Large intestine (tissue), 3 donors: ENCODE measurements around the gene COL8A2. TPM values are rescaled to one million over a fixed set of nuclear protein-coding genes. Genes with fewer than 3 reads are reported as not detected.

Experiments
- DNase-seq, 2 donors: peaks; one replicate each; pipeline versions ENCODE4 v3.0.0 to v3.0.0-alpha.2; 2013
- H3K27ac ChIP-seq: one replicate; pipeline ENCODE4 v1.5.1; 2013; ENCODE audit warnings: low read length
- H3K27me3 ChIP-seq: 2 replicates; pipeline ENCODE4 v1.6.1; 2013; ENCODE audit warnings: low read length; ENCODE audit not compliant: control insufficient read depth, insufficient read depth
- H3K36me3 ChIP-seq: 2 replicates; pipeline ENCODE4 v1.6.1; 2013; ENCODE audit warnings: low read length; ENCODE audit not compliant: control insufficient read depth, insufficient read depth
- H3K4me1 ChIP-seq: one replicate; pipeline ENCODE4 v1.6.1; 2013; ENCODE audit warnings: low read length; ENCODE audit not compliant: control insufficient read depth, insufficient read depth
- H3K4me3 ChIP-seq: one replicate; pipeline ENCODE4 v1.5.1; 2013; ENCODE audit warnings: low read length
- H3K9me3 ChIP-seq: one replicate; pipeline ENCODE4 v1.6.1; 2013; ENCODE audit warnings: mild to moderate bottlenecking, low read depth, low read length, moderate library complexity; ENCODE audit not compliant: control insufficient read depth
- WGBS: methylation state at CpG from one replicate; pipeline ENCODE4 v1.1.5; 2013; ENCODE audit warnings: low lambda C conversion rate; ENCODE audit not compliant: insufficient coverage; 5-methylcytosine and 5-hydroxymethylcytosine counted together
- polyA plus RNA-seq: library from polyadenylated mRNA; unstranded; fragments of 120-200 nt; gene quantifications from one replicate; pipeline ENCODE4 v1.2.1, GENCODE V29; 2013

COL8A2 gene
- polyA plus RNA-seq, 1 donor, result 1.8 TPM

DNA sequence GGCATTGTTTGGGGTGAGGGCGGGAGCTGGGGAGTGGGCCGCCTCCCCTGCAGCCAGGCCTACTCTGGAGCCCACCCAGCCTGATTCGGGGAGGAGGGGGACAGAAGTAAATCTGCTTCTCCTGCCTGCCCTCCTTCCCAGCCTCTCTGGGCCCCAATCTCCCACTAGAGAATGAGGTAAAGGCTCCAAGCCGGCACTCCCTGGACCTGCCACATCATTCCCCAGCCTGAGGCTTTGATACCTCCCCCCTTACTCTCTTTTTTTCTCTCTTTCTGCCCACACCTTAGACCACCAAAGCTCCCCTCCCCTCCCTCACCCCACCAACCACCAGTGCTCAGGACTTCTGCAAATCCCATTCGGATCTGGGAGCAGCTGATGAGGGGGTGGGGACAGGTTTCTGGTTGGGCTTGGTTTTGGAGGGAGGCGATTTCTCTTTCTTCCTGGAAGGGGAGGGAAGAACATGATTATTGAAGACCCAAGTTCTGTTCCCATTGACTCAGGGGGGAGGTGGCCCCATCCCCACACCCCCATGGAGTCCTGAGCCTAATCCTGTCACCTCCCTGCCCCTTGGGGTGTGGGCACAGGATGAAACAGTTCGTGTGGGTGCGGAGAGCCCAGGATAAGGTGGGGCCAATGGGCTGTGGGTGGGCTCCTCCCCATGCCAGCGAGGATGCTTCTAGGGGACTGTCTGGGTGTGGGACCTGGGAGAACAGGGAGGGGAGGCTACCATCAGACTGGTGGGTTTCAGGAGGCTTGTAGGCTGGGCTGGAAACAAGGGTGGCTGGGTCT is 32.3 kb upstream of the COL8A2 start:
- Histone ChIP-seq H3K4me1 (peaks cover 29% of the 10 kb centered on the region), H3K4me3 (peak overlapping the region; percentile 88), H3K9me3 (no peaks in the 10 kb centered on the region), H3K27me3 (no peaks in the 10 kb centered on the region), H3K36me3 (no peaks in the 10 kb centered on the region), H3K27ac (peak overlapping the region; percentile 72)
- WGBS, result no CpG with 5 or more reads among the region's 9 CpGs
- DNase-seq, result no peak

DNA sequence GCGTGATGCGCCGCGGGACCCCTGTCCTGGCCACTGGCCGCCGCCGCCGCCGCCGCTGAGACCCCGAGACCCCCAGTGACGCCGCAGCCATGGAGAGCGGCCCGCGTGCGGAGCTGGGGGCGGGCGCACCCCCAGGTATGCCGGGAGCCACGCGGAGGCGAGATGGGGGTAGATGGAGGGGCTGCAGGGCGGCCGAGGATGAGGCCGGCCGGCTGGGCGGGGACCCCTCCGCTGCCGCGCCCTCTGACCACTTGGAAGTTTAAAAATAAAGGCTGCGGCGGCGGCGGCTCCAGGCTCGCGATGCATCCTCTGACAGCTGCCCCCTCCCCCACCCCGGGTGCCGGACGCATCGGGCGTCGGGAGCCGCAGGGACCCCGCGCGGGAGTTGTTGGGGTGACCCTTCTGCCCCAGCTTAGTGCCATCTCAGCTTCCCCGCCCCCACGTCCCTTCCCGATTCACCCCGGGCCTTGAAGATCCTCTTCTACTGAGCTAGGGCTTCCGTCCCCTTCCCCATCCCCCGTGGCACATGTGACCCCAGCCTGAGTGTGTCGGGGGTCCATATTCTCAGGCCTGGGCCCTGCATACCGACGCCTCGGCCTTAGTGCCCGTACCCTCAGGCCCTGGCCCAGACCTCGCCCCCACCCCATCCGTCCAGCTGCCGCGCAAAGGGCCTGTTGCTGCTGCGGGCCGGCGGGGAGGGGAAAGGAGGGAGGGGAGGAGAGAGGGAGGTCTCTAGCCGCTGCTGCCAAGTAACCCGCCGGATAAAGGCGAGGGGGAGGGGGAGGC is 31.5 kb upstream of the COL8A2 start:
- DNase-seq, result peak in 1 of 2 donors; percentile 74
- no peaks in the 10 kb centered on the region for H3K36me3 ChIP-seq
- no peaks in the 10 kb centered on the region for H3K27me3 ChIP-seq
- H3K9me3 ChIP-seq, result no peaks in the 10 kb centered on the region
- peak overlapping the region; percentile 88 for H3K4me3 ChIP-seq
- H3K27ac ChIP-seq, result peak overlapping the region; percentile 72
- peaks cover 27% of the 10 kb centered on the region for H3K4me1 ChIP-seq
- no CpG with 5 or more reads among the region's 69 CpGs for WGBS

DNA sequence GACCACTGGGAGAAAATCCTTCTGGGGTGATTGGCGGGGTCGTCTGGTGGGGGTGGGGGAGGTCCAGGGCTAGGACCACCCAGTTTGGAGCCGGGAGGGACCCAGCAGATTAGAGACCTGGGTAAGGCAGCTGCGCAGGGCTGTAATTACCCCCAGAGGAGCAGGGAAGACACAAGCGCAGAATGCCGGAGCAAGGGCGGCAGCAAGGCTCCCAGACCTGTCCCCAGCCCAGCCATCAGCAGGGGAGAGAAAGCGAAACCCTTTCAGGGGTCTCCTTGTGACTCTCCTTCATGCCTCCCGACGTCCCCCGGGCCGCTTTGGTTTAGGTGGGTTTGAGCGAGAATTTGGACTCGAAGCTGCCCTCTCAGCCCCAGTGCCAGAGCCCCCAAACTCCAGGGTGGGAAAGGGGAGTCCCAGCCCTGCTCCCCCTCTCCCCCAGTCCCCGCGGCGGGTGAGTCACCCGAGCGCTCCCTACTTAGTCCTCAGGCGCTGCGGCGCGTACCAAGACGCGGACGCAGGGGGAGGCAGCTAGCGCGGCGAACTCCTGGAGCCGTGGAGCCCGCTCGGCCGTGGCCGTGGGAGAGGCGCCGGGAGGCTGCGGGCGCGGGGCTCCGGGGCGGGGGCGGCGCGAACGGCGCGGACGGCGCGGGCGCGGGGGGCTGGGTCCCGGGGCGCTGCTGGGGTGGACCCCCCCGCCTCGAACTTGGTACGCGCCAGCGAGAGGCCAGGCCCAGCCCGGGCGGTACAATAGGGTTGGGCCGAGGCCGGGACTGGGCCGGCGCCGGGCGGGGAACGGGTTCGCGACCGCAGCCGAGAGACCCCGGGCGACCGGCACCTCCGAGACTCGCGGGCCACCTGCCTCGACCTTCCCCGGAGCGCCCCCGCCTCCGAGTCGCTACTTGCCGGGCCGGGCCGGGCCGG is 30.6 kb upstream of the COL8A2 start, which contains the start of gene MAP7D1:
MAP7D1 (plus strand) TSS at position 753 of the 921 bp plus-strand sequence. CDS start 258 bp downstream, outside the sequence.
- Histone ChIP-seq H3K27me3 (no peaks in the 10 kb centered on the region), H3K9me3 (no peaks in the 10 kb centered on the region), H3K4me1 (peaks cover 30% of the 10 kb centered on the region), H3K4me3 (peak within 1 kb of the TSS; percentile 88), H3K27ac (peak within 1 kb of the TSS; percentile 89), H3K36me3 (no peaks in the 10 kb centered on the region)
- WGBS, result no CpG with 5 or more reads among the region's 88 CpGs
- peak; percentile 83 to 91 for DNase-seq

DNA sequence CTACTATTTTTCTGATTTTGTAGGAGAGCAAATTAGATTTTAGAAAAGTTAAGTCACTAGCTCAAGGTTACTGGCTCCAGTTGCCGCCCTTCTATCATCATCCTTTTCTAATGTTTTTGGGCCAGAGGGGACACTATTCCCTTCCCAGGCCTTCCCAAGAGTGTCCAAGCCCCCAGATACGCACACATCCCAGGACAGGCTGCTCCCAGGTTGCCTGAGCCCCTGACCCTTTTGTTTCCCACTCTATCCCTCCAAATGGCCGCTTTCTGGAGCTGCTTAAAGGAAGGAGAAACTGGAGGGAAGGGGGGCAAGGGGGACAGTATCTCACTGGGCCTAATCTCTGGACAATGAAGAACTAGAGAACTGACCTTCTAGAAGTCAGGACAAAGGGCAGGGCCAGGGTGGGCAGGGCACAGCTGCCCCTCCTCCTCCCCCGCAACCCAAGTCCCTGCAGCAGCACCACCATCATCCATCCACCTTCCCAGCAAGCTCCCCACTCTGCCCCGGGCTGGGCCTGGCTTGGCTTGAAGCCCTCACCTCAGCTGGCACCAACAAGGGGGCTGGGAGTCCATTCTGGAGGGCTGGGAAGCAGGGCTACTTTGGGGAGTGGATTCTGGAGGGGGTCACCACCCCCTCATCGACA is 29.9 kb upstream of the COL8A2 start:
- no peak for DNase-seq
- Histone ChIP-seq H3K27ac (peak overlapping the region; percentile 89), H3K27me3 (no peaks in the 10 kb centered on the region), H3K4me3 (peak overlapping the region; percentile 70), H3K36me3 (no peaks in the 10 kb centered on the region), H3K9me3 (no peaks in the 10 kb centered on the region), H3K4me1 (peaks cover 36% of the 10 kb centered on the region)
- no CpG with 5 or more reads among the region's 6 CpGs for WGBS

DNA sequence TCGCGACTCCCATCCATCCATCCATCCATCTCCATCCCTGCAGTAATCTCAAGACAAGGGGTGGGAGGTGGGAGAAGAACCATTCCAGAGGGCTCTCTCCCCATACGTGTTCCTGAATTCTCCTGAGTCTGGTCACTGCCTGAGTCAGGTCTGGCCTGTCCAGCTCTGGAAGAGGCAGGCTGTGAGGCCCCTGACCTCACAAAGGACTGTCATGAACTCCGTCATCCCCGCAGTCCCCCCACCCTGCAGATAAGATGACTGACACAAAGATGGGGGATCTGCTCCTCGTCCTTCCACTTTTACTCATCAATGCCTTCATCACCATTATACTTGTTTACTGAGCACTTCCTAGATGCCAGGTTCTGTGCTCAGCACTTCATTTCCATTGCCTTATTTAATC is 29.3 kb upstream of the COL8A2 start:
- H3K27ac ChIP-seq, result no peak overlapping the region
- no peak overlapping the region for H3K4me3 ChIP-seq
- no peaks in the 10 kb centered on the region for H3K27me3 ChIP-seq
- H3K36me3 ChIP-seq, result no peaks in the 10 kb centered on the region
- WGBS, result no CpG with 5 or more reads among the region's 6 CpGs
- DNase-seq, result no peak
- H3K4me1 ChIP-seq, result peaks cover 38% of the 10 kb centered on the region
- no peaks in the 10 kb centered on the region for H3K9me3 ChIP-seq

DNA sequence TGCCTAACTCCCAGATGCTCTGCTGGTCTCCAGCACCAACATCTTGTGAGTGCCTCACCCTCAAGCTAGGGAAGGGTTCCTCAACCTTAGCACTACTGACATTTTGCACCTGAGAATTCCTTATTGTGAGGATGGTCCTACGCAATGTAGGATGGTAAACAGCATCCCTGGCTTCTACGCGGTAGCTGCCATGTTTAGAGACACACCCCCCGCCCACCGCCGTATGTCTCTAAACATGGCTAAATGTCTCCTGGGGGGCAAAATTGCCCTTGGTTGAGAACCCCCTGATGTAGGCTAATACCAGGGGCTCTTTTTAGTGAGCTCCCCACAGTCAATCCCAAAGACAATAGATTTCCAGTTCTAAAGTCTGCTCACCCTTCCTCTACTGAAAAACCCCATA is 28.5 kb upstream of the COL8A2 start:
- no peaks in the 10 kb centered on the region for H3K36me3 ChIP-seq
- no peak for DNase-seq
- peaks cover 41% of the 10 kb centered on the region for H3K4me1 ChIP-seq
- no peaks in the 10 kb centered on the region for H3K27me3 ChIP-seq
- no CpG with 5 or more reads among the region's 6 CpGs for WGBS
- no peaks in the 10 kb centered on the region for H3K9me3 ChIP-seq
- no peak overlapping the region for H3K27ac ChIP-seq
- no peak overlapping the region for H3K4me3 ChIP-seq

DNA sequence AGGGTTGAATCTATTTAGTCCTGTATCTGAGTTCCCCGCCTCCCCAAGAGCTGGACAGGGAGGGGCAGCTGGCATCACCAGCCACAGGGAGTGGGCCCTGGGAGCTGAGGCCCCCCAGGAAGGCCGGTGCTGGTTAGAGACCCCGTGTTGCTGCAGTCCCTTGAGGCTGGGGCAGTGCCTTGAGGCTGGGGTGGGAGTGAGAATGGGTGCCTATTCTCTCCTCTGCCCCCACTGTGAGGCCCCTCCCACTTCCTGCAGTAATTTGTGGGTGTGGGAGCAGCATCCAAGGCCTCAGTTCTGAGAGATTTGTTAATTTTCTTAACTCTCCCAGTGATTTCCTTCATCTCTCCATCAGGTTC is 26.8 kb upstream of the COL8A2 start:
- Histone ChIP-seq H3K9me3 (no peaks in the 10 kb centered on the region), H3K4me3 (no peak overlapping the region), H3K27ac (no peak overlapping the region), H3K36me3 (no peaks in the 10 kb centered on the region), H3K27me3 (no peaks in the 10 kb centered on the region), H3K4me1 (peaks cover 37% of the 10 kb centered on the region)
- DNase-seq, result no peak
- no CpG with 5 or more reads among the region's 3 CpGs for WGBS

DNA sequence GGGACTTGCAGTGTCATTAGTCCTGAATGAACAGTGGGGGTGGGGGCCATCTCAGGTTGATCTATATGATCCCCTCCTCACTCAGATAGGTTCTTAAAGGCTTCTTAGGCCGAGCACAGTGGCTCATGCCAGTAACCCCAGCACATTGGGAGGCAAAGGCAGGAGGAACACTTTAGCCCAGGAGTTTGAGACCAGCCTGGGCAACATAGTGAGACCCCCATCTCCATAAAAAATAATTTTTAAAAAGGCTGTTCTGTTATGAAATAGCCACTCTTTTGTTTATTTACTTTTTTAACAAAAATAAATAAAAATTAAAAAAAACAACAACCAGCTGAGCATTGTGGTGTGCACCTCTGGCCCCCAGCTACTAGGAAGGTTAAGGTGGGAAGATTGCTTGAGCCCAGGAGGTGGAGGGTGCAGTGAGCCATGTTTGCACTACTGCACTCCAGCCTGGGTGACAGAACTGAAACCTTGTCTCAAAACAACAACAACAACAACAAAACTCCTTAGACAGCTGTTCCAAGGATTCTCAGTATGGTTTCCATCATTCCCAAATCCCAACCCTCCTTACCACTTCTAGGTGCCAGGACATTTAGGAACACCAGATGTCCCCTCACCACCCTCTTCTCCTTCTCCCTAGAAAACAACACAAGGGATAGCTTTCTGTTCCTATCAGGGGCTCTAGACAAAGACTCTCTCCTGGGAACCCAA is 26.3 kb upstream of the COL8A2 start:
- no peak for DNase-seq
- Histone ChIP-seq H3K27me3 (no peaks in the 10 kb centered on the region), H3K9me3 (no peaks in the 10 kb centered on the region), H3K4me3 (no peak overlapping the region), H3K27ac (peak overlapping the region; percentile 66), H3K36me3 (no peaks in the 10 kb centered on the region), H3K4me1 (peaks cover 37% of the 10 kb centered on the region)
- WGBS, result no CpG with 5 or more reads among the region's 1 CpG

DNA sequence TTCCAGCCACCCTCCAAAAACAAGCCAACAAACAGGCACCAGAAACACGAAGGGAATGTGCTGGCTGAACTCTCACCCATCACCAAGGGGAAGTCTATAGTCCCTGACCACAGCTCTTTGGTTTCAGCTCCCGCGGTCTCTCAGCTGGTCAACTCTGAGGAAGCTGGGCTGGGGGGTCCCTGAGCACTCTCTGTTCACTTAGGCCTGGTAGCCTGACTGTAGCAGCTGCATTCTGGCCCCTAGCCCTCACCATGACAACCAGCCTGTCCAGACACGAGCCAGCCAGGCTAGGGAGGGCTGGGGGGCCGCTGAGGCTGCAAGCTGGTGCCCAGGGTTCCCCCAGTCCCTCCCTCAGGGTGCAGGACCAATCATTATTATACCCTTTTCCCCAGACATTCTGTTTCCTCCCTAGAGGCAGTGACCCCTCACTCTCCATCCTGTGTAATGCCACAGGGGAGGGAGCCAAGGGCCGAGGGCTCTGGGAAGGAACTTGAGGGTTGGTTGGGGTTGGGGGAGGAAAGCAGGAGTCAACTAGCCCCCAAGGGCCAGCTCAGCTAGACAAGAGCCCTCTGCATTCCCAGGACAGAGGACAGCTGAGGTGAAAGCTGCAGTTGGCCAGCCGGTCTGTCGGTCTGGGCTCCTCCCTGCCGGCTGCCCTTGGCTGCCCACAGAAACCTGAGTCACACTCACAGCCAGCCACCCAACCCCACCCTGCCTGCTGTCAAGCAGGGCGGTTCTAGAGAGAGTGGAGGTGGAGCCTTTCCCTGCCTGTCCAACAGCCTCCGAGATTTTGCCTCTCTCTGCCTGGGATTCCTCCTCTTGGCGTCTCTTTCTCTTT is 25.5 kb upstream of the COL8A2 start:
- Histone ChIP-seq H3K27ac (peak overlapping the region; percentile 66), H3K4me3 (no peak overlapping the region), H3K9me3 (no peaks in the 10 kb centered on the region), H3K4me1 (peaks cover 37% of the 10 kb centered on the region), H3K27me3 (no peaks in the 10 kb centered on the region), H3K36me3 (no peaks in the 10 kb centered on the region)
- no CpG with 5 or more reads among the region's 12 CpGs for WGBS
- peak; percentile 89 to 90 for DNase-seq
